GM18502 (cell line): ENCODE measurements around the gene EPHA8.

ENCODE experiments used
- ATAC-seq: cut with Tn5 transposase; IDR thresholded peaks from one replicate; pipeline ENCODE4 v1.9.1; 2021; ENCODE audit warnings: mild to moderate bottlenecking; ENCODE audit not compliant: unreplicated experiment, poor library complexity

The EPHA8 gene

DNA sequence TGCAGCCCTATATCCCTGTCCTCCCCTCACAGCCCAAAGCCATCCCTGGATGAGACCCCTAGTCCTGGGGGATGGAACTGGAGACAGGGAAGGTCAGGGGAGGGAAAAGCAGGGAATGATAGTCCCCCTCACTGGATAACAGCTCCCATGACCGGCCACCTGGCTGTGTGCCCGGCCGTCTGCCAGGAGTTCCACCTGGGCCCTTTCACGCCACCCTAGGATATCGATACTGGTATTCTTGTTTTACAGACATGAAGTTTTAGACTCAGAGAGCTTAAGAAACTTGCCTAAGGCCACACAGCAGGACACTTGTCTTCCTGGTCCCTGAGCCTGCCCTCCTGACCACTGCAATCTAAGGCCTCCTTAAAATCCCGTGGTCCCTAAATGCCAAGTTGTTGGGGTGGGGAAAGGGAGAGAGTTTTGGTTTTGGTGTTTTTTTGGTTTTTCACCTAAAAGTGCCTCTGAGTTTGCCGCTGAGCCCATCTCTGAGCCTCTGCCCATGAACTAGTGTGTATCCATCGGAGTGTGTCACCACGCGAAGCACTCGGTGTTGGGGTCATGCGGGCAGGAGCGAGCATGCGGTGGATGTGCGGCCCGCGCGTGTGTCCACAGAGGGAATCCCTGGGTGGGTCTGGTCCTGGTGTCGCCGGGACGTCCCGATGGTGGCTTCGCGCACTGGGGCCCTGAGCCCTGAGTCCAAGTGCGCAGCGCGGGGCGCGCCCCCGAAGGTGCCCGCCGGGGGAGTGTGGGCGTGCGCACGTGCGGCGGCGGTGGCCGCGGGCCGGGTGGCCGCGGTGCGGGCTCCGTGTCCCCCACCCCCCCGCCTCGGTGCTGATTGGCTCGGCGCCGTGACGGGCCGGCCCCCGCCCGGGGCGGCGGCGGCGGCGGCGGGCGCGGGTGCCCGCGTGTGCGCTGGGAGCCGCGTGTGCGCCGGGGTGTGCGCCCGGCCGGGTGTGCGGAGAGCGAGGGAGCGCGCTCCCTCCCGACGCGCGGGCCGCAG lies at the start of gene EPHA8:
Gene EPHA8 (plus strand): TSS at position 906 of the 1,000 bp plus-strand sequence. CDS start 147 bp downstream, outside the sequence.
- no peak for ATAC-seq

DNA sequence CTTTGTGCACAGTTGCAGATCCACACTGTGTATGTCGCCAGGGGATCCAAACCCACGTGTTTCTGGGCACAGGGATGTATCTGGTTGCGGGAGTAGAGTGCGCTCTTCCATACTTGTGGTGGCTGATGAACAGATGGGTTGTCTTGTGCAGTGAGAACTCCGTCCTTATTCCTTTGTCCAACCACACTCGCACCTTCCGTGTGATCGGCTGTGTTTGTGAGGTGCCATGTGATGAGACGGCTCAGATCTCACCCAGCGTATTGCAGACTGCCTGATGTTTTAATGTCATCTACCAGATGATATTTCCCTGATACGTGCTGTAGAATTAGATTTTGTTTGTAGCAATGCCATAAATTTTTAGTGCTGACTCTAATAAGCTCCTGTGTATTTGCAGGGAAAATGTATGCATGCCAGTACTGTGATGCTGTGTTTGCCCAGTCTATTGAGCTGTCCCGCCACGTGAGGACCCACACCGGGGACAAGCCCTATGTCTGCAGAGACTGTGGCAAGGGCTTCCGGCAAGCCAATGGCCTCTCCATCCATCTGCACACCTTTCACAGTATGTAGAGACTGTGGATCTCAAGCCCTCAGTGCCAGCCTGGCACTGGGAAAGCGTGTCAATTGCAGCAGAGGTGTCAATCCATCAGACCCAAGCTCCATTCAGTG lies 46.2 kb upstream of the EPHA8 start:
- no peak for ATAC-seq

DNA sequence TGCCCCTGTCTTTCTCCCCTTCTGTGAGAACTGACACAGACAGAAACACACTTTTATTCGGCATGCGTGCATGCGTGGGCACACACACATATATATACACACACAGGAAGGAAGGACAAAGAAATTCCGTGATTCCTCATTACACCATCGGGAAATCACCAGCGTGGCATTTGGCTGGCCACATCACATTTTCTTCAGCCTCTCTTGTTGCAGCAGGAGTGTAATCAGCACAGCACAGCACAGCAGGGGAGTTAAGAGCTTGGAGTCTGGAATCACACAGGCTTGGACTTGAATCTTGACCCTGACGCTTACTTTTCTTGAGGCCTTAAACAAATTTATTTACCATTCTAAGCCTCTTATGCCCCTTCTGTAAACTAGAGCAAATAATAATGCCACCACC lies 45.3 kb upstream of the EPHA8 start:
- ATAC-seq = no peak

DNA sequence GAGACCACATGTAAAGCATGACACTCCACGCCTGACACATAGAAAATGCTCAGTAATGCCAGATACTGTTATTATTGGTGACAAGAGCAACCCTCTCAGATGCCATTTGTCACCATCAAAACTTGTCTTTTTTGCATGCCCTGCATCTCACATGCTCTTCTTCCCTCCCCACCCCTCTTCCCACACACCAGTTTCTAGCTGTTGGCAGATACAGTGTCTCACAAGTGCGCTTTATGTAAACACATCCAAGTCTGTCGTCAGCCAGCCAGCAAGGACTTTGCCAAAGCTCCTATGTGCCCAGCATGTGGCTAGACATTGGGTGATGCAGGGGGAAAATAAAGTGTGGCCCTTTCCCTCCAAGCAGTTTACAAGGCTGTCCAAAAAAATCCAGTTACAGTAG lies 44.9 kb upstream of the EPHA8 start:
- no peak for ATAC-seq

DNA sequence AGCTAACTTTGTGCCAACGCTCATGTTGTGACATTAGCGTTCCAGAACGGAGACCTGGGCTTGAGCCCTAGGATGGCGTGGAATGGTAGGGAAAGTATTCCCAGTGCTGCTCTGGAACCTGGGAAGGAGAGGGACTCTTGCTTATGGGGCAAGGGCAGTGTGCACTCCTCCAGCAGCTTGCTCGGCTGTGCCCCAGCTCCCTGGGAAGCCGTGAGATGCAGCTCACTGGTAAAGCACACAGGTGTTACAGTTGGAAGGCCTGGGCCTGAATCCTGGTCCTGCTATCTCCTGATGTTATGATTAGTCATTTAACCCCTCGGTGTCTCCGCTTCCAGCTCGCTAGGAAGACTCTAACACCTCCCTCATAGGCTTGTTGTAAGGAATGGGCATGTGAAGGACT lies 42.4 kb upstream of the EPHA8 start:
- ATAC-seq = no peak

DNA sequence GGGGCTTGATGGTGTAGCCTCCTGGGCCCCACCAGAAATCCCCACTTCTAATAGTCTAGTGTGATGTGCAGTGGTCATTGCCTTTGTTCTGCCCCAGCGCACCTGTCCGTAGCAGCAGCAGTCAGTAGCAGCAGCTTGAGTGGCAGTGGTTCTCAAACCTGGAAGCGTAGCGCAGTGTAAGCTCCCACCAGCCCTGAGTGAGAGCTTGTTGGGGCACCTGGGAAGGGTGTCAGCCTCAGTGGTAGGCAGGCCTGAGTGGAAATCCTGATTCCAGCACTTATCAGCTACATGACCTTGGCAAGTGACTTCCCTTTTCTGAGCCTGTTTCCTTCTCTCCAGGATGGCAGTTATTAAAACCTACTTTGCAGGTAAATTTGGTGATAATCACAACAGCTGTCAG lies 41.6 kb upstream of the EPHA8 start:
- no peak for ATAC-seq

DNA sequence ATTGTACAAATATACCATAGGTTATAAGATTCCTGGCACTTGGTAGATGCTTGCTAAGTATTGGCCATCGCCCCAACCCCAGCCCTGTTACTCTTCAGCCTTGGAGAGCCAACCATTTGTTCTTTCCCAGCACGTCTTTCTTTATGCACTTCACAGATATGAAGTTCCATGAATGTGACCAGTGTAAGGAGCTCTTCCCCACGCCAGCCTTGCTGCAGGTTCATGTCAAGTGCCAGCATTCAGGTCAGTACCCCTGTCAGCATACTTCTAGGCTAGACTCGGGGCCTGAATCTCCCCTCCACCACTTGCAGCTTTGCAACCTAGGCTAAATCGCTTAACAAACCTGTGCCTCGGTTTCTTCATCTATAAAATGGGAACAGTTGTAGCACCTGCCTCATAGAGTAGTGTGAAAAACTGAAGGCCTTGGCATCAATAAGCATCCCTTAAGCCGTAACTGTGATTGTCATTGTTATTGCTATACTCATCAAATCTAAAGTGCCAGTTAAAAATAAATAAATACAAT lies 41.0 kb upstream of the EPHA8 start:
- ATAC-seq = no peak

DNA sequence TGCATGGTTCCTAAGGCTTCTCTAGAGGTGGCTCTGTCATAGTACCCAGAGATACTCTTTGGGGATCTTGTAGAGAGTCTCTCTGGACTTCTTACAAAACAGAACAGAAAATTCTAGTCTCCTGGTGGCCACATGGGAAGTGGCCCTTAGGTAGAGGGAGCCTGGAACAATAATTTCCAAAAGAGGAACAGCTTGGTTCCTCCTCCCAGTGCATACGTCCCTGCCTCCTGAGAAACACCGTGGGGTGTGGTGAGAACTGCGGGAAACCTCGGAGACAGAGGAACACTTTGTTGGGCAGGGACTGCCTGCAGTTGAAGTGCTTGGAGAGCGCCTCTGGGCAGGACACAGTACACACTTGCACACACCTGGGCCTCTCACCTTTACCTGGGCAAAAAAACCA lies 38.8 kb upstream of the EPHA8 start:
- ATAC-seq = no peak

DNA sequence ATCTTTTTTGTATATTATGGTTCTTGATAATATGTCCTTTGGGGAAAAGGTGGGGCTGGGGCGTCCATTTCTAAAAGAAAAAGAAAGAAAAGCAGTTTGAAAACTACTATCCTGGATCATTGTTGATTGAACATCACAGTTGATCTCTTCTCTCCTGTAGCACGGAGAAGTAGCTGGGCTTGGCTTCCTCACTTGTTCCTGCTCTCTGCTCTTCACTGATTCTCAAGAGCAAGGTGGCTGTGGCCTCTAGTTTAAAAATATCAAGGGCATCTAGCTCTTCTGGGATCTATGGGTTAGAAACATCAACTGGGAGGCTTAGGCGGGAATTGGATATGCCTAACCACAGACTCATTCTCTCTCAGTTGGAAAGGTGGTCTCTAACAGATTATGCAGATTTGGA lies 38.1 kb upstream of the EPHA8 start:
- no peak for ATAC-seq

DNA sequence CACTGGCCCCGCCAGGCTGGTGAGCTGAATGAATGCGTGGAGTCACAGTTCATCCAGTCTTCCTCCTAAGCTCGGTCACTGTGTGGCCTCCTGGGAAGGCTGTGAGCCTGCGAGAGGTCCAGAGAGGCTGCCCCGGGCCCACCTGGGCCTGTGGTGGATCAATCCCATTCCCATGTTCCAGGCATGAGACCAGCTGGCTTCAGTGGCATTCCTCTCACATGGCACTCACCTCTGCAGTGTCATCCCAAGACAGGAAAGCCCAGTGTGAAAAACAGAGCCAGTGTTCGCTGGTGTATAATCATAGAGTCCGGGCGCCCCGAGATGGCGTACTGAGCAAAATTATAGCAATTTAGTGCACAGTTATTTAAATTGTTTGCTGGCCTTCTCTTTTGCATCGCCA lies 37.6 kb upstream of the EPHA8 start:
- no peak for ATAC-seq

DNA sequence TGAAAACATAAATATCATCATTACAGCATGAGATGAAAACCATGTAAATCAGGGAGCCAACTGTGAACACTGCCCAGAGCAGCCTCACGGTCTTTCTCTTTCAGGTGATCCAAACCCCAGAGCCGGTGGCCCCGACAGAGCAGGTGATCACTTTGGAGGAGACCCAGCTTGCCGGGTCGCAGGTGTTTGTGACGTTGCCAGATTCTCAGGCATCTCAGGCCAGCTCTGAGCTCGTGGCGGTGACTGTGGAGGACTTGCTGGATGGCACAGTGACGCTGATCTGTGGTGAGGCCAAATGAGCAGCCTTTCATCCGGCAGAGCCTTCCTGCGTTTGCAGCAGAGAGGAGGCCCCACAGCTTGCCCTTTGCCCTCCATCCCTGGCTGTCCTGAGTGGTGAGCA lies 37.2 kb upstream of the EPHA8 start:
- ATAC-seq = no peak

DNA sequence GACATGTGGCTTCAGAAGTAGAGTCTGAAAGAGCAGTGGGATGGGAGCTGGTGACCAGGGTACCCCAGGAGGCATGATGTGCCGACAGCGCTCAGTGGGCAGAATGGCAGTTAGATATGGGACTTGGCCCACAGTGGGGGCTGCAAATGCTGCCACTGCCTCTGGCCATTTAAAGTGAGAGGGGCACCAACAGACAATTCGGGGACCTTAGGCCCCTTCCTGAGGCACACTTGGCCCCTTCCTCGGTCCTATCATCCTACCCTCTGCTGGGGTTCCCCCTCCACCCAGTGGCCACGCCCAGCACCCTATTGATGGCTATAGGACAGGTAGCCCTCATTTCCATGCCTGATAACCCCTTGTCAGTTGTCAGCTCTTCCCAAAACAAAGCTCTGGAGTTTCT lies 36.6 kb upstream of the EPHA8 start:
- ATAC-seq = no peak

DNA sequence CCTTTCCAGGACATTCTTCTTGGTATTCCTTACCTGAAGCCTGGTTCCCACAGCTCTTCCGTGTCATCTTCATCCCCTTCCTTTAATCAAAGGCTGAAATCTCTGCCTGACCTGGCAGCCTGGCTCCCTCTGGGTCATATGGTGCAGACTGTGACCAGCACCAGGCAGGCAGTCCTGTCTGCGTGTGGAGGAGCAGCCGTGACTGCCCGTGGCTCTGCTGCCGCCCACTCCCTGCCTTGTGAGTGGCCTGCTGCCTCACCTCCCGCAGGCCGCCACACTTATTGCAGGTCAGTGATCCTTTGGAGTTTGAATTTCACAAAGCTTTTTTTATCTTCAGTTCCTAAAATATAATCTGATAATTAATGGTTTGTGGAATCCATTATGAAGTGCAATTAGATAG lies 36.2 kb upstream of the EPHA8 start:
- no peak for ATAC-seq

DNA sequence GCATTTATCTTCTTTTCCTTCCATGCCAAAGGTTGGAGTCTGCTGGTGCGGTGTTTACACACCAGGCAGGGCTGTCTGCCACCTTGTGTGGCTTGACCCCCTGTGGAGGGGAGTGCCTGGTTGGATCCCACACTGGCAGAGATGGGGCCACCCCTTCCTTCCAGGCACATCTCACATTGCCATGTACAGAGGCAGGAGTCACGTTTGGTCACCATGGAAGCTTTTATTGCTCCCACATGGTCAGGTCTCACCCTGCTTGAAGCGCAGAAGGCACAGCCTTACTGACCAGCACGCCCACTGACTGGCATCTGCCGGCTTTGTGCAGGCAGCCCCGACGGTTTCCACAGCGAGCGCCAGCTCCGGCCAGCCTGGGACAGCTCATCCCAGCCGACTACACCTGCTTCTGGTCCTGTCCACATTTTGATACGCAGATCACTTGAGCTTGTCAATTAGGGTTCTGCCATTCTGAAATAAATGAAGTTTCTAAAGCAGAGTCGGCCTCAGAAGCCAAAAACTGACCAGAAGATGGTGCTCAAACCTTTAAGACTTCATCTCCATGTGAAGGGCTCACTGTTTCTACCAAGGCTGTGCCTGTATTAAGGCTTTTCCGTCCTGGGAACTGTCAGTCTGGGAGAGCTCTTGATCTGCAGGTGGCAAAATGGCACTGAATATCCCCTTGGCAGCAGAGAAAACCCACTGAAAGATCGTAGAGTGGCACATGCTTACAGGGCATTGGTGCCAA lies 35.6 kb upstream of the EPHA8 start:
- no peak for ATAC-seq

DNA sequence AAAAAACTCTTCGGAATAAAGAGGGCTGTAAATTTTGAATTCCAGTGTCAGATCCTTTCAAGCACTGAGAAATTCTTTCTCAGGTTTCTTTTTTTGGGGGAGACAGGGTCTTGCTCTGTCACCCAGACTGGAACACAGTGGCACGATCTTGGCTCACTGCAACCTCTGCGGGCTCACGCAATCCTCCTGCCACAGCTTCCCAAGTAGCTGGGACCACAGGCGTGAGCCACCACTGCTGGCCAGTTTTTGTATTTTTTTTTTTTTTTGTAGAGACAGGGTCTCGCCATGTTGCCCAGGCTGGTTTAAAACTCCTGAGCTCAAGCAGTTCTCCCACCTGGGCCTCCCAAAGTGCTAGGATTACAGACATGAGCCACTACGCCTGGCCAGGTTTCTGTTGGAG lies 34.8 kb upstream of the EPHA8 start:
- no peak for ATAC-seq

DNA sequence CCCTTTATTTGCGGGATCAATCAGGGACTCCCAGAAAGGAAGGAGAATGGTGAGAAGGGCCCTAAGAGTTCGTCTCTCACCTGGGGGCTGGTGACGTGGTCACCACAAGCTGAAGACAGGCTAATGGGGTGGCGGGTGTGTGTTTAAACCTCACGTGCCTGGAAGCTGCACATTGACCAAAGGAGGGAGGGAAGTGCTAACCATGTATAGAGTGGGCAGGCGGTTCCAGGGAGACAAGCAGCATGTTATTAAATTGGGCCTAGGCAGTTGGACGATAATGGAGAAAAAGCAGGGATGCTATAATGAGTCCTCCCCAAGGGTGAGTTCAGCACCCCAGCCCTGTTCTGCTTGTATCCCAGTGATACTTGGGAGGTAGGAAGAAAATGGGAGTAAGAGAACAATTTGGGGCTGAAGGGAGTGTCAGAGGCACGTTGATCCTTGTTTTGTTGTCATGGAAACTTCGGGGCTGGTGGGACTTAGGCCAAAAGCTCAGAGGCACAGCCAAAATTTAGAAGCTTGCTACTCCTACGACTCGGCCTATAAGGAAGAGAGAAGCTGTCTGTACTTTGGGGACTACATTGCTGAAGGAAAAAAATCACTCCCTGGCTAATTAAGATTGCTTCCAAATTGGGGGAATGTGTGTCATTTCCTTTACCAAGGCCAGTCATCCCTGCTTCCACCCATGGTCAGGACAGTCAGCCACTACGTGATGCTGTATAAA lies 33.2 kb upstream of the EPHA8 start:
- ATAC-seq = no peak

DNA sequence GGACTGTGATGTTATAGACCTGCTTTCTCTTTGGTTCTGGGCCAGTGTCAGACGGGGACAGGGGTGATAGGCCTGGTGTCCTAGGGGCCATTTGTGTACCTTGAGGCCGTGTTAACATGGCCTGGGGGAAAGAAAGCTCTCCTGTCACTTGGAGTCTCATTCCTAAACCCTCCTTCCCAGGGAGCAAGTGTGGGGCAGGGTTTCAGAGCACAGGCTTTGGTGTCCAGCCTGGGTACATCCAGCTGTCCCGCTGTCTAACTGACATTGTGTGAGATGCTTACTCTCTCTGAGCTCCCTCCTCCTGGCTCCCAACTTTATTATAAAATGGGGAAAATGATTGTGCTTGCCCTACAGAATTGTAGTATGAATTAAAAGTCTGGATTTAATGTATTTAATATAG lies 32.6 kb upstream of the EPHA8 start:
- no peak for ATAC-seq

DNA sequence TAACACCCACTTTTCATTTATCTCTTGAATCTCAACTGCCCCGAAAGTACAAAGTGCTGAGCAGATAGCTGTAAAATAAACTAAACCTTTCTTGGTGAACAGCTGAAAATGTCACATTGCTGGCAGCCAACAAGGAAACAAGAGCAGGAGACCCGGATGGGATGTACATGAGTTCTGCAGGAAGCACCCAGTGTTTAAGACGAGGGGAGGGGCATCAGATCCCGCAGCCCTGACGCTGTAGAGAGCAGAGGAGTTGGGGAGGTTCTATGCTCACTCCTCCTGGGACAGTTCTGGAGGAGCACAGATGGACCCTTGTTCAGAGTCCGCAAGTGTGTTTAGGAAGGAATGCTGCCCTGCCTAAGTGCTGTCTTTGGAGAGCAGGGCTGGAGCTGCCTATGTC lies 32.0 kb upstream of the EPHA8 start:
- ATAC-seq = no peak

DNA sequence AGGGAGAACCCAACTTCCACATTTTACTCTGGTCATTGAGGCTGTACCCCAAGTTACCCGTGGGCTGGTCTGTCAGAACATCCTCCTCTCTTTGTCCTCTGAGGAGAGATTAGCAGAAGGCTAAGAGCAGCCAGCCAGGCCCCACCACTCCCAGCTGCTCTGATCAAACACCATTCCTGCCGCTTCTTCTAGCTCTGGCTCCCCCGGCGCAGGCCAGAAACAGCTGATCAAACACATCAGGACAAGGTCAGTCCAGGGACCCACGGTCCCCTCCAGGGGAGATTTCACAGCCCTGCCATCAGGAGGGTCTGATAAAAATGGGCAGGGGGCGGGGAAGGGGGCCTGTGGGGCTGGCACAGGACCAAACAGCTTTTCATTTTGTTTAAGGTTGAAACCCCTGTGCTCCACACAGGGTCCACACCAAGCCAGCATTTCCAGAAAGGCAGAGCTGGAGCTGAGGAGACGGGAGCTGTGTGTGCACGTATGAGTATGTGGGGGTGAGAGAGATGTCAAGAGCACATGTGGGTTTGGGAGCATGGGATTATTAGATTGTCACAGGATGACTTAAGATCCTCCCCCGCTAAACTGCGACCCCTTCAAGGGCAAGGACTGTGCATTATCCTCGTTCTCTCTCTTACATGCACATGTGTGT lies 29.9 kb upstream of the EPHA8 start:
- no peak for ATAC-seq

DNA sequence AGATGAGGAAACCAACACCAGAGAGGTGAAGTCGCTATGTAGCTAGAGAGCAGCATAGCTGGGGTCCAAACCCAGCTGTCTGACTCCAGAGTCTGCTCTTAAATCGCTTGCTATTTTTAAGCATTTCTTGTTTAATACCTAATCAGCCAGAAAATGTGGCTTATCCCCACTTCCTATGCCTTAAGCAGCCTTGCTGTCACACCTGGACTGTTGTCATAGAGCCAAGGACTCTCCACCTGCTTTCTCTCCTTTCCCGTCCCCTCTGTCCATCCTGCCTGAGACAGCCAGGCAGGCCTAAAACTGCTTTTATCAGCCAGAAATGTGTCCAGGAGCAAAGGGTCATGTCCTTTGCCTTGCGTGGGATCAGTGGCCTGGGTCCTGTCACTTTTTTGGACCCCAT lies 28.3 kb upstream of the EPHA8 start:
- no peak for ATAC-seq
